ENCODE measurements around the gene ELMO1.

DNA sequence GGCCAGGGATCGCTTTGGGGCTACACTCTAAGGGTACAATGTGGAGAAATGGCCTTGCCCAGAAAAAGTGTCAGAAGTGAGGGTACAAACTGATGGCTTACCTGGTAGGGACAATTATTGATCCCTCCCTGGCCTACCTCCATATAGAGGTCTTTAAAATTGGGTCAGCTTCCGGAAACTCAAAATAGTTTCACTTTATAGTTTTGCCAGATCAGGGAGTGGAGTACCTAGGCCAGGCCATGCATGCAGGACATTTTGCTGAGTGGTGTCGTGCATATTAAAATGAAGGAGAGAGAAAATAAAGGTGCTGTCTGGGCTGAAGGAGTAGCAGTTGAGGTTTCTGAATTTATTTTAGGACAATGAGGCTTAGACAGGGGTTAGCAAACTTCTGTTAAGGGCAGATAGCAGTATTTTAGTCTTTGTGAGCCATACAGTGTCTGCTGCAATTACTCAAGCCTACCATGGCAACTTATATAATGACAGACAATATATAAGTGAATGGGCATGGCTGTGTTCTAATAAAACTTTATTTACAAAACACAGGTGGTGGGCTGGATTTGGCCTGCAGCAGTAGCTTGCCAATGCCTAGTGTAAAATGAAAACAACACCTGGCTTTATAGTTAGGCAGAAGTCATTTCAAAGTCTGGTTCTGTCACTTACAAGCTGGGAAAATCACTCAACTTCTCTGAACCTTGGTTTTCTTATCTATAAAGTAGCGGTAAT is 547.5 kb downstream of the ELMO1 start:
- TF ChIP-seq, protein P1, sequence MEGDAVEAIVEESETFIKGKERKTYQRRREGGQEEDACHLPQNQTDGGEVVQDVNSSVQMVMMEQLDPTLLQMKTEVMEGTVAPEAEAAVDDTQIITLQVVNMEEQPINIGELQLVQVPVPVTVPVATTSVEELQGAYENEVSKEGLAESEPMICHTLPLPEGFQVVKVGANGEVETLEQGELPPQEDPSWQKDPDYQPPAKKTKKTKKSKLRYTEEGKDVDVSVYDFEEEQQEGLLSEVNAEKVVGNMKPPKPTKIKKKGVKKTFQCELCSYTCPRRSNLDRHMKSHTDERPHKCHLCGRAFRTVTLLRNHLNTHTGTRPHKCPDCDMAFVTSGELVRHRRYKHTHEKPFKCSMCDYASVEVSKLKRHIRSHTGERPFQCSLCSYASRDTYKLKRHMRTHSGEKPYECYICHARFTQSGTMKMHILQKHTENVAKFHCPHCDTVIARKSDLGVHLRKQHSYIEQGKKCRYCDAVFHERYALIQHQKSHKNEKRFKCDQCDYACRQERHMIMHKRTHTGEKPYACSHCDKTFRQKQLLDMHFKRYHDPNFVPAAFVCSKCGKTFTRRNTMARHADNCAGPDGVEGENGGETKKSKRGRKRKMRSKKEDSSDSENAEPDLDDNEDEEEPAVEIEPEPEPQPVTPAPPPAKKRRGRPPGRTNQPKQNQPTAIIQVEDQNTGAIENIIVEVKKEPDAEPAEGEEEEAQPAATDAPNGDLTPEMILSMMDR (IDR thresholded peaks at IDR 0.05) = no peak
- TF ChIP-seq POLR2A (IDR thresholded peaks at IDR 0.05) = no peak

Measured in body of pancreas (tissue), 4 donors.